ENCODE measurements around the gene HMGB2.

GRCh38 chr4:173334085-173334890 is at the start of gene HMGB2:
- TF ChIP-seq CTCF (IDR thresholded peaks at IDR 0.05; ENCODE audit: low read length) (no peak), EZH2 (IDR thresholded peaks at IDR 0.05; ENCODE audit: borderline replicate concordance, low read length) (no peak)

Data from OCI-LY1 (cell line).